Aorta (tissue), 5 donors: ENCODE measurements around the gene MAP3K4. TPM values are rescaled to one million over a fixed set of nuclear protein-coding genes. Genes with fewer than 3 reads are reported as not detected.

Experiments used
- ATAC-seq: fragments of 200-7000 bp; cut with Tn5 transposase; one replicate; pipeline ENCODE4 v1.9.1; 2022; ENCODE audit warnings: moderate library complexity; ENCODE audit not compliant: low FRiP score
- DNase-seq, 2 donors: peaks; one replicate each; pipeline ENCODE4 v3.0.0-alpha.2; 2020
- H3K27ac ChIP-seq, 2 donors: one replicate each; pipeline ENCODE4 v1.5.1; 2013; ENCODE audit warnings: low read length in 2 of 2, mild to moderate bottlenecking in 2 of 2, moderate library complexity in 2 of 2, control low read depth in 1 of 2, inconsistent platforms in 1 of 2, low read depth in 1 of 2
- H3K27me3 ChIP-seq, 2 donors: one replicate each; pipeline ENCODE4 v1.6.1; 2013; ENCODE audit warnings: control low read depth in 1 of 2, low read length in 1 of 2, mild to moderate bottlenecking in 1 of 2, moderate library complexity in 1 of 2; ENCODE audit not compliant: insufficient read depth in 2 of 2, control insufficient read depth in 1 of 2
- H3K36me3 ChIP-seq, 2 donors: one replicate each; pipeline ENCODE4 v1.6.1; 2013; ENCODE audit warnings: control low read depth in 1 of 2, low read length in 1 of 2, mild to moderate bottlenecking in 1 of 2; ENCODE audit not compliant: insufficient read depth in 2 of 2, control insufficient read depth in 1 of 2
- H3K4me1 ChIP-seq, 2 donors: one replicate each; pipeline ENCODE4 v1.6.1; 2013; ENCODE audit warnings: low read length in 2 of 2, control low read depth in 1 of 2, mild to moderate bottlenecking in 1 of 2, moderate library complexity in 1 of 2; ENCODE audit not compliant: insufficient read depth in 2 of 2, control insufficient read depth in 1 of 2
- H3K4me3 ChIP-seq, 2 donors: one replicate each; pipeline ENCODE4 v1.5.1; 2013; ENCODE audit warnings: low read length in 2 of 2, control low read depth in 1 of 2, mild to moderate bottlenecking in 1 of 2
- H3K9me3 ChIP-seq: one replicate; pipeline ENCODE4 v1.6.1; 2013; ENCODE audit warnings: mild to moderate bottlenecking, low read length; ENCODE audit not compliant: control insufficient read depth
- WGBS, 2 donors: extraction: QIAGEN DNeasy Blood & Tissue Kit; methylation state at CpG; one replicate each; pipeline ENCODE4 v1.1.7; 2013; 5-methylcytosine and 5-hydroxymethylcytosine counted together
- intact Hi-C, 2 donors: fragments of 100-400 bp; cut with DNase I; formaldehyde crosslinking; loops; one replicate each; pipeline versions ENCODE4 v1.14.2 to v1.15.0; 2022
- polyA plus RNA-seq, 2 donors: library from polyadenylated mRNA; stranded (reverse); fragments of 200-250 nt; gene quantifications; one replicate each; pipeline ENCODE4 v1.2.3, GENCODE V29; 2013
- total RNA-seq, 2 donors: library from RNA; stranded (reverse); fragmentation: NEBNext Ultra II Directional; extraction: Animal tissue kit (Norgen Biotek cat#: 25700); gene quantifications; one replicate each; pipeline ENCODE4 v1.2.1, GENCODE V29; 2021
- donor health status: healthy with polysubstance abuse.
- donor health status: Bipolar disorder and iron deficiency.
- donor health status: DM: no; HTN: no; CAD: no.
- donor health status: DM: no; HTN: no; CAD: no.
- donor health status: DM: yes; HTN: yes; CAD: no.

MAP3K4 gene
- total and polyA plus RNA-seq, 4 donors = 5.3 to 63.7 (median 32.8) TPM

DNA sequence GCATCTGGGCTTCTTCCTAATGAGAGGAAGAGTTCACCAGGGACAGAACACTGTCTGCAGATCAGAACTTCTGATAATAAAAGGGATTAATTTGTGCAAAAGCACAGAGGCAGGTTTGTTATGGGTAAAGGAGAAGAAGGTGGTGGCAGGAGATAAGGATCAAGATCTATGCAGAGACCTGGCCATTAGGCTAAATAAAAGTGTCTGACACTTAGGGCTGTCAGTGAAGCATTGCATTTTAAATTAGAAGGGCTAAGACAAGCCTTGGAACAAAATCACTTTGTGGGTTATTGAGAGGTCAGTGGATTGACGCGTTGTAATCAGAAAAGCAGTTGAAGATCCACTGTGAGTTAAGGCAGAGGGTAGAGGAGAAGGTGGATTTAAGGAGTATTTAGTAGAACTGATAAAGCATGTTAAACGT, 76.8 kb downstream of the MAP3K4 start:
- H3K27ac ChIP-seq = no peak overlapping the region
- peaks cover 2% of the 10 kb centered on the region in 2 donors for H3K4me1 ChIP-seq
- intact Hi-C loops = no loop called here
- no peak overlapping the region for H3K4me3 ChIP-seq
- DNase-seq (no peak), ATAC-seq (no peak)
- peaks cover 0 to 3% of the 10 kb centered on the region in 2 donors for H3K36me3 ChIP-seq
- 90 to 91% methylated on average over 3 of the region's 3 CpGs for WGBS, 2 donors
- no peaks in the 10 kb centered on the region for H3K27me3 ChIP-seq
- H3K9me3 ChIP-seq = no peaks in the 10 kb centered on the region

DNA sequence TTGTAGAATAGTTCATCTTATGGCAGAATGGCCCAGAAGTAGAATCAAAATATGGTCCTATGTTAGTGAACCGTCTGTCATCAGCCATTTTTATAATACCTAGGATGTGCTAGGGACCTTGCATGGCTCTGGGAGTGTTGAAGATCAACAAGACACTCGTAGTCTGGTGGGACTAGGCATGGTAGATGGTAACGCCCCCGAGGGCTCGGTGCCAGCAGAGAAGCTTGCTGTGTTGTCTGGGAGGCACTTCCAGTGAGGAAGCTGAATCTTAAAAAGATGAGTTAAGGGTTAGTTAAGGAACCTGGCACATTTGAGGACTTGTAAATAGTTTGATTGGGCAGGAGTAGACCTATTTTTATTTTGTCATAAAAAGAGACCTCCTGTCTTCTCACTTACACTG, 82.4 kb downstream of the MAP3K4 start:
- intact Hi-C loops = no loop called here
- Histone ChIP-seq H3K4me3 (no peak overlapping the region), H3K4me1 (no peaks in the 10 kb centered on the region), H3K27me3 (no peaks in the 10 kb centered on the region), H3K36me3 (peaks cover 0 to 10% of the 10 kb centered on the region in 2 donors), H3K27ac (no peak overlapping the region), H3K9me3 (no peaks in the 10 kb centered on the region)
- 64 to 66% methylated on average over 5 of the region's 5 CpGs for WGBS, 2 donors
- ATAC-seq (no peak), DNase-seq (no peak)

DNA sequence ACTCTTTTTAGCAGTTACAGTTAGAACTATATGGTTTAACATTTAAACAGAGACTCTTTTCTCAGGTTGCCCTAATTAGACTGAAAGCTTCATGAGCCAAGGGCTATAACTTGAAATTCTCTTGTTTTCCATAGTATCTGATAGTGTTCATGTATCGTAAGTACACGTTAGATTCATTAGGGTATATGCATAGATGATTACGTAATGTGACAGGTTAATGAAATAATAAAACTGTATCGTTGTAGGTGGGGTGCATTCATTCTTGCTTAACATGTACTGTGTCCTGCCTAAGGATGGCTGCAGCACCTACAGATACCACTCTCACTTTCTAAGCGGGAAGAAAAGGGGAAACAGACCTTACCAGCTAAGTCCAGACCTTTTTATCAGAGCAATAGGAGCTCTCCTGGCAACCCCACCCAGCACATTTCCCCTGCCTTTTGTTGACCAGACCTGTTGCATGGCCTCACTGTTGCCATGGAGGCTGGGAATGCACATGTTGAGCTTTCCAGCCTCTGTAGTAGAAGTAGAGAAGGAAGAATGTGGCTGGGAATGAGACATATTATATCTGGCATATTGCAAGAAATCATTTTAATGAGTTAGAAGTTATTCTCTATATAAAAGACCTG, 83.0 kb downstream of the MAP3K4 start:
- Histone ChIP-seq H3K27me3 (no peaks in the 10 kb centered on the region), H3K36me3 (peaks cover 0 to 10% of the 10 kb centered on the region in 2 donors), H3K27ac (no peak overlapping the region), H3K4me3 (no peak overlapping the region), H3K4me1 (no peaks in the 10 kb centered on the region), H3K9me3 (no peaks in the 10 kb centered on the region)
- WGBS, 2 donors = 96 to 97% methylated on average over 5 of the region's 5 CpGs
- DNase-seq (no peak), ATAC-seq (no peak)
- intact Hi-C loops = loop anchor here in 1 of 2 donors (5.0 kb wide), 1 partner anchor 342 kb away; no protein-coding TSS in a partner anchor

DNA sequence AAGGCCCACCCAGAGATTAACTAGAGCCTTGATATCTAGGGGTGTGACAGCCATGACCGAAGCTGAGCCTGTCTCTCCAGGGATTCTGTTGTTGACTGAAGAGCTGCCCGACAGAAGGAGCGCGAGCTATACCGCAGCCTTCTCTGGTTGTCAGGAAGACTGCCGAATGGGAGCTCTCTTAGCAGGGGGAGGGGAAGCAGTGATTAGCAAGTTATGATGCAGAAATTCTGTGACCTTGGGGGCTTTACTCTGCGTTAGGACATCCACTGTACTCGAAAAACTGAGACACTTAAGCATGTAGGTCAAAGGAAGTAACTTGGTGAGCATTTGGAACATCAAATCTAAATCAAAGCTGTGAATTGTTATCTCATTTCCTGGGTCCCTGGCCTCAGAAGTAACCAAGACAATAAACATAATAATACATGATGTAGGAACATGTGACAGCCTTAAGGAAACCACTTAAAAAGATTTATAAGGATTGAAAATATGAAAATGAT, 84.7 kb downstream of the MAP3K4 start:
- intact Hi-C loops = loop anchor here in 1 of 2 donors (5.0 kb wide), 1 partner anchor 344 kb away; no protein-coding TSS in a partner anchor
- Histone ChIP-seq H3K4me1 (no peaks in the 10 kb centered on the region), H3K27ac (no peak overlapping the region), H3K27me3 (no peaks in the 10 kb centered on the region), H3K9me3 (no peaks in the 10 kb centered on the region), H3K4me3 (no peak overlapping the region), H3K36me3 (peaks cover 0 to 8% of the 10 kb centered on the region in 2 donors)
- DNase-seq = no peak
- ATAC-seq = no peak
- WGBS, 2 donors = 64 to 80% methylated on average over 8 of the region's 8 CpGs

DNA sequence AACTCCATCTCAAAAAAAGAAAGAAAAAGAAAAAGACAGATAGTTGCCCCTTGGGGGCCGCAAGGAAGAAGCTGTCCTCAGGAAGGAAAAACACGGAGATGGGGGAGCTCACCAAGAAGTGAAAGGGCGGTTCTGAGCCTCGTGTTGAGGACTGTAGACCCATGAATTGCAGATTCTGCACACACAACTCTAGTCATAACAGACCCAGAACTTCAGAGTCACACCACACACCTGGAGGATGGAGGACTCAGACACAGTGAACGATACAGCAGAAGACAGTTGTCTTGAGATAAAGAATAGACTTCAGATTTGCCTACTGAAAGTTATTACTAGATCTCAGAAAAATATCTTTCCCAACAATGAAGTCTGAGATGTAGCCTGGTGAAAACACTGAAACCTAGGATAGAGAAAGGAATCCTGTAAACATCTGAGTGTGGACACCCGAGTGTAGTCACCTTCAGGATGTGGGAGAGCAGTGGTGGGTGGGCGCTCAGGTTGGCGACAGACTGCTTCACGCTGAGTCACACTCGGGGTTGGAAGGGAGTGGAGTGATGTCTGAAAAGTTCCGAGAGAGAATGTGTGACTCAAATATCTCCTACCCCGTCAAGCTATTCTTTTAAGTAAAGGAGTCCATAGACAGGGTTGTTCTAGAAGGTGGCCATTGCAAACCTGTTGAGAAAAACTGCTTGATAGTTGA, 88.1 kb downstream of the MAP3K4 start:
- no peaks in the 10 kb centered on the region for H3K4me1 ChIP-seq
- no peak for ATAC-seq
- peaks cover 7% of the 10 kb centered on the region in 2 donors for H3K36me3 ChIP-seq
- 84 to 87% methylated on average over 12 of the region's 12 CpGs for WGBS, 2 donors
- no peak for DNase-seq
- intact Hi-C loops = loop anchor here in 1 of 2 donors (5.0 kb wide), 1 partner anchor 347 kb away; no protein-coding TSS in a partner anchor
- H3K9me3 ChIP-seq = no peaks in the 10 kb centered on the region
- no peak overlapping the region for H3K4me3 ChIP-seq
- H3K27ac ChIP-seq = no peak overlapping the region
- H3K27me3 ChIP-seq = no peaks in the 10 kb centered on the region

DNA sequence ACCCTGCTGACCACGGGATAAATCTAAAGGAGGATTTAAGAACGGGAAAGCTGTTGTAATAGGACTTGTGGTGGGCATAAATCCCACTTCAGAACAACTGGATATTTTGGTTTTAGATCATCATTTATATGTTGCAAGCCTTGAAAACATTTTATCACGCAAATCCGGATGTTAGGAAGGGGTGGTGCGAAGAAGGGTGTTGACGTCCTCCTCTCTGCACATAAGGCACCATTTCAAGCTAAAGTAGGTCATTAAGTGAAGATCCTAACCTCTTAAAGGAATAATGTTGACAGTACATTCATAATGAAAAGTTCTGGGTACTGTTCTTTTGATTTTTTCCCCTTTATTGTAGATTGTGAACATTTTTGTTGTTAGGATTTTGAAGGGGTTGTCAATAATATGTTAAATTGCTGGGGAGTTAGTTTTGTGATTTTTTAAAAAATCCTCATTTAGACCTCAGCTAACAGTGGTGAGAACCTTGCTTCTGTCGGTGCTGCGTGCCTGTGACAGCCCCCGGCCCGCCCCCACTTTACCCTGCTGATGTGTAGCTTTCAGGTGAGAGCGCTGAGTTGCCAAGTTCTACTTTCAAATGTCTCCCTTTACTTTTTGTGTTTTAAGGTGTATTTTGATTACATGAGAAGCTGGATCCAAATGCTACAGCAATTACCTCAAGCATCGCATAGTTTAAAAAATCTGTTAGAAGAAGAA, 88.8 kb downstream of the MAP3K4 start:
- intact Hi-C loops = no loop called here
- ATAC-seq (no peak), DNase-seq (no peak)
- H3K27me3 ChIP-seq = no peaks in the 10 kb centered on the region
- peaks cover 6 to 8% of the 10 kb centered on the region in 2 donors for H3K36me3 ChIP-seq
- H3K9me3 ChIP-seq = no peaks in the 10 kb centered on the region
- WGBS, 2 donors = 89 to 90% methylated on average over 12 of the region's 12 CpGs
- no peak overlapping the region for H3K27ac ChIP-seq
- no peaks in the 10 kb centered on the region for H3K4me1 ChIP-seq
- no peak overlapping the region for H3K4me3 ChIP-seq

DNA sequence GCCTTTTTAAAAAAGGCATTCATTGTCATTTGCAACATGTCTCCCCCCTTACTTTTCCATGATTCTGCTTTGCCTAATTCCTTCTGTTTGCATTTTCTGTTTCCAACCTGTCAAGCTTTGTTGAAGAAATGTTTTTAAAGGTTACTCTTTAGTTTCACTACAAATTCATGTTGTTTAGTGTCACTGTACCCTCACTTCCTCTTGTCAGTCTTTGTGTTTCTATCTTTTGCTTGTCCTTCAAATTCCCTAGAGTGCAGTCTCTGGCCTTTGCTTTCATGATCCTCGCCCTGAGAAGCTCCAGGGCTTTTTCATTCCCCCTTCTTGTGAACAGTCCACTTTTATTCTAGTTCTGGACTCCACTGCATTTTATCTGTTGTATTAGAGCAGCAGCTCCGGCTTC, 90.6 kb downstream of the MAP3K4 start:
- WGBS, 2 donors = 82 to 87% methylated on average over 2 of the region's 2 CpGs
- Histone ChIP-seq H3K27ac (no peak overlapping the region), H3K4me3 (no peak overlapping the region), H3K4me1 (no peaks in the 10 kb centered on the region), H3K36me3 (peaks cover 4 to 8% of the 10 kb centered on the region in 2 donors), H3K9me3 (no peaks in the 10 kb centered on the region), H3K27me3 (no peaks in the 10 kb centered on the region)
- DNase-seq = no peak
- no peak for ATAC-seq
- intact Hi-C loops = no loop called here

DNA sequence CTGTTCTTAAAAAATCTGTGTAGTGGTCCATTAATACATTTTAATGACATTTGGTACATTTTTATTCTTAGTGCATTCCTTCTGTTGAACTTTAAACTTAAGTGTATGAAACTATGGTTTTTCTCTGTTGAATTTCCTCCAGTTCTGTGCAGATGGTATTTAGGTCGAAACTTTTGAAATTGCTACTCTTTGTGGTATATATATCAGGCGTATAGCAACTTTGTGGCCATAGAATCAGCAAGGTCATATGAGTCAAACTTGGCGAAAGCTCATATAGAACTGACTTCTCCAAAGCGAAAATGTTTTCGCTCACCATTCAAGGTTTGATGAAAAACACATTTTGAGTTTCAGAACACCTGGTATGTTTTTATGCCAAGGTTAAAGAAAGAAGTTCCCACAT, 93.7 kb downstream of the MAP3K4 start:
- no peaks in the 10 kb centered on the region for H3K27me3 ChIP-seq
- H3K4me3 ChIP-seq = no peak overlapping the region
- no peaks in the 10 kb centered on the region for H3K4me1 ChIP-seq
- H3K9me3 ChIP-seq = no peaks in the 10 kb centered on the region
- no peak for ATAC-seq
- intact Hi-C loops = no loop called here
- DNase-seq = no peak
- no peak overlapping the region for H3K27ac ChIP-seq
- peaks cover 8 to 11% of the 10 kb centered on the region in 2 donors for H3K36me3 ChIP-seq
- WGBS, 2 donors = 96 to 97% methylated on average over 5 of the region's 5 CpGs
